Fibroblast of lung (primary cell): ENCODE results near the gene GJA10.

Experiments
- EZH2 ChIP-seq: IDR thresholded peaks from 2 replicates; pipeline ENCODE4 v1.5.1; 2012; ENCODE audit warnings: low read length, control low read depth, mild to moderate bottlenecking; ENCODE audit errors: missing control alignments
- TF ChIP-seq, protein P1 (sequence below), 2 donors: IDR thresholded peaks in 1 of 2; conservative IDR thresholded peaks in 1 of 2; 1 replicate in 1 of 2; 2 replicates in 1 of 2; pipeline ENCODE4 v1.5.1; 2011 to 2012; ENCODE audit warnings: low read length in 2 of 2, control low read depth in 1 of 2, inconsistent platforms in 1 of 2, low read depth in 1 of 2, mild to moderate bottlenecking in 1 of 2

GRCh38 chr6:89924231-89924630 is 30.0 kb downstream of the GJA10 start:
- TF ChIP-seq, protein P1, sequence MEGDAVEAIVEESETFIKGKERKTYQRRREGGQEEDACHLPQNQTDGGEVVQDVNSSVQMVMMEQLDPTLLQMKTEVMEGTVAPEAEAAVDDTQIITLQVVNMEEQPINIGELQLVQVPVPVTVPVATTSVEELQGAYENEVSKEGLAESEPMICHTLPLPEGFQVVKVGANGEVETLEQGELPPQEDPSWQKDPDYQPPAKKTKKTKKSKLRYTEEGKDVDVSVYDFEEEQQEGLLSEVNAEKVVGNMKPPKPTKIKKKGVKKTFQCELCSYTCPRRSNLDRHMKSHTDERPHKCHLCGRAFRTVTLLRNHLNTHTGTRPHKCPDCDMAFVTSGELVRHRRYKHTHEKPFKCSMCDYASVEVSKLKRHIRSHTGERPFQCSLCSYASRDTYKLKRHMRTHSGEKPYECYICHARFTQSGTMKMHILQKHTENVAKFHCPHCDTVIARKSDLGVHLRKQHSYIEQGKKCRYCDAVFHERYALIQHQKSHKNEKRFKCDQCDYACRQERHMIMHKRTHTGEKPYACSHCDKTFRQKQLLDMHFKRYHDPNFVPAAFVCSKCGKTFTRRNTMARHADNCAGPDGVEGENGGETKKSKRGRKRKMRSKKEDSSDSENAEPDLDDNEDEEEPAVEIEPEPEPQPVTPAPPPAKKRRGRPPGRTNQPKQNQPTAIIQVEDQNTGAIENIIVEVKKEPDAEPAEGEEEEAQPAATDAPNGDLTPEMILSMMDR (conservative IDR thresholded peaks at IDR 0.05 in 1 of 2, IDR thresholded peaks at IDR 0.05 in 1 of 2; ENCODE audit: low read depth in 1 of 2, low read length in 2 of 2) = no peak
- no peak for TF ChIP-seq EZH2
